Ectodermal cell (in vitro differentiated cells): Measurements from ENCODE around the gene C14orf132. TPM values are rescaled to one million over a fixed set of nuclear protein-coding genes. Genes with fewer than 3 reads are reported as not detected.
"Not testable (repeated sequence)": the region's sequence is repeated elsewhere in the genome, so short reads cannot be mapped to it uniquely, and the experiment has no call there.

Source experiments
- H3K27ac ChIP-seq: 2 replicates; pipeline ENCODE4 v1.7.0; 2013; ENCODE audit warnings: mild to moderate bottlenecking, low read depth, low read length; ENCODE audit not compliant: insufficient read depth, poor library complexity, severe bottlenecking
- H3K27me3 ChIP-seq: 2 replicates; pipeline ENCODE4 v1.7.0; 2013; ENCODE audit warnings: mild to moderate bottlenecking, low read length; ENCODE audit not compliant: insufficient read depth, control insufficient read depth, poor library complexity, severe bottlenecking
- H3K36me3 ChIP-seq: one replicate; pipeline ENCODE4 v1.7.0; 2013; ENCODE audit warnings: low read length; ENCODE audit not compliant: control insufficient read depth, insufficient read depth
- H3K4me1 ChIP-seq: one replicate; pipeline ENCODE4 v1.7.0; 2013; ENCODE audit warnings: low read length; ENCODE audit not compliant: control insufficient read depth, insufficient read depth
- H3K4me3 ChIP-seq: 2 replicates; pipeline ENCODE4 v1.7.0; 2013; ENCODE audit warnings: low read depth, low read length, control low read depth; ENCODE audit not compliant: insufficient read depth
- H3K9me3 ChIP-seq: 2 replicates; pipeline ENCODE4 v1.7.0; 2013; ENCODE audit warnings: mild to moderate bottlenecking, low read length, moderate library complexity; ENCODE audit not compliant: control insufficient read depth
- WGBS, 2 experiments: methylation state at CpG; one replicate each; pipeline ENCODE4 v1.1.7; 2013; ENCODE audit warnings: missing lambda C conversion rate in 2 of 2; 5-methylcytosine and 5-hydroxymethylcytosine counted together
- polyA plus RNA-seq, 4 experiments: library from polyadenylated mRNA; stranded (reverse); fragments of 50-300 nt; gene quantifications; one replicate each; pipeline ENCODE4 v1.2.3, GENCODE V29; 2013

C14orf132 gene
- 21.7 TPM for polyA plus RNA-seq (2013, experiment 1 of 4)
- 18.8 TPM for polyA plus RNA-seq (2013, experiment 2 of 4)
- polyA plus RNA-seq (2013, experiment 3 of 4): 17.0 TPM
- polyA plus RNA-seq (2013, experiment 4 of 4): 19.4 TPM

DNA sequence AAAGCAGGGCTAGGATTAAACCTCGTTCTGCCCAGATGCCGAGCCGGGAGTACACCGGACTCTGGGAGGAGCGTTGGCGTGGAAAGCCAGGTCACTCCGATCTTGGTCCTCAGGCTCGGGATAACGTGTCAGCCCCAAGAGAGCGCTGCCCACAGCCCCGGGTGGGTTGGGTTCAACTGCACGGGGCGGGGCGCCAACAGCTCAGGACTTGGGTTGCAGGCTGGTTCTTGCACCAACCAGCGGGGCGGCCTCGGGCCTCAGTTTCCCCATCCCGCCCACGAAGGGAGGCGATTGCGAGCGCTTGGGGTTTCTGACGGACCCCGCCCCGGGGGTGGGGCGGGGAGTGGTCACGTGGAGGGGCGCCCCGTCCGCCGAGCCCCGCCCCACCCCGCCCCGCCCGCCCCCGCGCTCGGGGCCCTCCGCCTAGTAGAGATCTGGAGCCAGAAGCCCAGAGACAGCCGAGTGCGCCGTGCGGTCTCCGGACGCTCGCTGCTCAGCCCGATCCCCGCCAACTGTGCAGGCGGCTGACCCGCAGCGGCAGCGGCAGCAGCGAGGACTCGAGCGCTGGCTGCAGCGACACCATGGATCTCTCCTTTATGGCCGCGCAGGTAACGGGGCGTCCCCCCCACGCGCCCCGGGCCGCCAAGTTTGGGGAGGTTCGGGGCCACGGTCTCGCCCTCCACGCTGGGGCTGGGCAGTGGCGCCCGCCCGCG lies at the start of gene C14orf132:
TSS of gene C14orf132 (plus strand) at position 443 of the 713 bp plus-strand sequence. CDS start at position 582, 139 bp downstream.
- no peaks in the 10 kb centered on the region for H3K9me3 ChIP-seq
- no peaks in the 10 kb centered on the region for H3K4me1 ChIP-seq
- 1% methylated on average over 72 of the region's 72 CpGs for WGBS, 2 experiments
- H3K27me3 ChIP-seq: peaks cover 33% of the 10 kb centered on the region
- H3K27ac ChIP-seq: peak within 1 kb of the TSS; percentile 20
- no peaks in the 10 kb centered on the region for H3K36me3 ChIP-seq
- peak within 1 kb of the TSS; percentile 58 for H3K4me3 ChIP-seq

DNA sequence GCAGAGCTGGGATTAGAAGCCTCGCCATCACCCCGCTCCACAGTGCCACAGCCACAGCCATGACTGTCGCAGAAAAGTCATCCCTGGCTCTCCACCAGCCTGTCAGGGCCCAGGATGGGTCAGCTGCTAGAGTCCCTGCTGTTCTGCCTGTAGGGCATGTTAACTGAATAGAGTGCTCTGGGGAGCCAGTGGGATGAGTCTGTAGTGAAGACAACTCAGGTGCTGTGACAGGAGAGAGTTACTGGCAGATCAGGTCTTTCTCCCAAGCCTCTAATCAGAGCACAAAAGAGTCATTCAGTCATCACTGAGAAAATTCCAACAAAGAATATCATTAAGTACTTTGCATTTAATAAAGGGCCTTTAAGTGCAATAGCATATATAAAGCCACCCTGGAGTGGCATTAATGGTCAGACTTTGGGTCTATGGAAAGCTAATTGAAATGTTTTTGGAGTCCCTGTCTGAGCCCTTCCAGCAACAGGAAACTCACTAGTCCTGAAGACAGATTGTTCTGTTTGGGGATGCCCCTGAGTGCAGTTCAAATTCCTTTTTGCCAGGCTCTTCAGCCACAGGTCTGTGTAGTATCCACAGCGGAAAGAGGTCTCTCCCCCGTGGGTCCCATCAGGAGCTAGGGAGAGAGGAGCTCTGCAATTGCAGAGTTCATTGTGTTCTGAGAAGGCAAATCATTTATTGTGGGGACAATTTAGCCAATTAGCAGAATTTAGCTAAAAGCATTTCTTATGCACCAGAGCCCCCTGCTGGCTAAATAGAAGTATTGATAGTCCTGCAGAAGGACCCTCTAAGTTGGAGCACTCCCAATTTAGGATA lies 45.2 kb upstream of the C14orf132 start:
- H3K27ac ChIP-seq: peak overlapping the region; percentile 65
- WGBS, 2 experiments: 36 to 43% methylated on average over 5 of the region's 5 CpGs
- H3K27me3 ChIP-seq: no peaks in the 10 kb centered on the region

DNA sequence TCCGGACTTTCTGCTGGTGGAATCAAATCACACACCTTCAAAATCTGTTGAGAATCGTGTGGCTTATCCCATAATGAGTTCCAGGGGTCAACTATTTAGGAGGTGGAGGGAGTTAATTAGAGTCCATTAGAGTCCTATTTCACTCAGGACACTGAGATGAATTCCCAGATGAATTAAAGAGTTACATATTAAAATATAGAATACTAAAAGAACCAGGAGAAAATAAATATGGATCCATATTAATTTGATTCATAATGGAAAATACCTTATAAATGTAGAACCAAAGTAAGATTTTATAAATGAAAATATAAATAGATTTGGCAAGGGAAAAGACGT lies 44.6 kb upstream of the C14orf132 start:
- Histone ChIP-seq H3K9me3 (no peaks in the 10 kb centered on the region), H3K36me3 (no peaks in the 10 kb centered on the region), H3K27me3 (no peaks in the 10 kb centered on the region), H3K4me3 (no peak overlapping the region), H3K4me1 (peaks cover 11% of the 10 kb centered on the region), H3K27ac (no peak overlapping the region)
- 45 to 47% methylated on average over 3 of the region's 3 CpGs for WGBS, 2 experiments

More for the DNA sequence above, 45.2 kb upstream of the C14orf132 start:
- no peaks in the 10 kb centered on the region for H3K9me3 ChIP-seq
- no peak overlapping the region for H3K4me3 ChIP-seq
- H3K4me1 ChIP-seq: peaks cover 11% of the 10 kb centered on the region
- H3K36me3 ChIP-seq: no peaks in the 10 kb centered on the region

DNA sequence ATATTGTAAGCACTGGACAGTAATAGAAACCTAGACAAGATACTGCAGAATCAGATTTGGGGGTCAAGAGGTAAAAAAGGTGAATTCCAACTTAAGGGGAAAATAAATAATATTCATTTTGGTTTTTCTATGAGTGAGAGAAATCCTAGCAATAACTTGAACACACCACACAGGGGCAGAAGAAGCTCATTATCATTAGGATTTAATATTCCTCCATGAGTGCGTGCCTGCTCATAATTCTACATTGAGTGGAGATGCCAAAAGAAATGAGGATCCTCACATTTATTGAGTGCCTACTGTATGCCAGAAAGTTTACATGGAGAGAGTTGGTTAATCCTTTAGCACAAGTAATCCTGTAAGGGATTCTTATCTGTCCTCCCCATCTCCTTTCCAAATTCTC lies 40.5 kb upstream of the C14orf132 start:
- H3K9me3 ChIP-seq: no peaks in the 10 kb centered on the region
- H3K27me3 ChIP-seq: no peaks in the 10 kb centered on the region
- no peak overlapping the region for H3K4me3 ChIP-seq
- 71 to 82% methylated on average over 1 of the region's 1 CpG for WGBS, 2 experiments
- no peaks in the 10 kb centered on the region for H3K36me3 ChIP-seq
- H3K27ac ChIP-seq: no peak overlapping the region
- peaks cover 19% of the 10 kb centered on the region for H3K4me1 ChIP-seq

DNA sequence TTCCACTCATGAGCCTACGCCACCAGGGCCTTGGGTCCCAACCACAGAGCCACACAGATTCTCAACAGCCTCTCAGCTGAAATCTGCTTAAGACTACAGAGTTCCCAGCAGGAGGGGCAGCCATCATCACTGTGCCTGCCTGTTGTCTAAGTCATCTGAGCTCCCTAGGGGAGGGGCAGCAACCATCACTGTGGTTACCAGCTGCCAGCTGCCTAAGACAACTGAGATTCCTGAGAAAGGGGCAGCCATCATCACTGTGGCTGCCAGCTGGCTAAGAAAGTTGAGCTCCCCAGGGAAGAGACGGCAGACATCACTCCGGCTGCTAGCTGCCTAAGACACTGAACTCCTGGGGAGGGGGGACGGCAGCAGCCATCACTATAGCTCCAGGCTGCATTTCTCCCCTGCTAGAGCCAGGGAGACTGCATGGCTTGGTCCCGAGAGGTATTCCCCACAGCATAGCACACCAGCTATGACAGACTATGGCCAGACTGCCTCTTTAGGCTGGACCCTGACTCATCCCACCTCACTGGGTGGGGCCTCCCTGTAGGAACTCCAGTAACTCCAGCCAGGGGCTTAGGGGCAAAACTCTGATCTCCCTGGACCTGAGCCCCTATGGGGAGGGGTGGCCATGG lies 37.2 kb upstream of the C14orf132 start:
- Histone ChIP-seq H3K36me3 (no peaks in the 10 kb centered on the region), H3K9me3 (no peaks in the 10 kb centered on the region), H3K4me1 (peaks cover 10% of the 10 kb centered on the region), H3K27me3 (no peaks in the 10 kb centered on the region), H3K4me3 (no peak overlapping the region), H3K27ac (no peak overlapping the region)
- WGBS, 2 experiments: 57 to 58% methylated on average over 5 of the region's 5 CpGs

DNA sequence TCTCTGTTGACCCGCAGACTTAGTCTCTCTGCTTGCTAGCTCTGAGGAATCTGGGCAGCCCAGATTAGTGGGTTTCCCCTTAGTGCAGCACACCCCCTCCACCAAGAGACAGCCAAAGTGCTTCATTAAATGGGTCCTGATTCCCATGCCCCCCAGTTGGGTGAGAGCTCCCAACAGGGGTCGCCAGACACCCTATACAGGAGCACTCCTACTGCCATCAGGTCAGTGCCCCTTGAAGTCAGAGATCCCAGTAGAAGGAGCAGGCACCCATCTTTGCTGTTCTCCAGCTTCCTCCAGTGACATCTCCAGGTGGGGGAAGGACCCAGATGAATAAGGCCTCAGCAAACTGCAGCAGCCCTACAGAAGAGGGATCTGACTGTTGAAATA lies 36.7 kb upstream of the C14orf132 start:
- Histone ChIP-seq H3K36me3 (no peaks in the 10 kb centered on the region), H3K4me3 (no peak overlapping the region), H3K27ac (no peak overlapping the region), H3K9me3 (no peaks in the 10 kb centered on the region), H3K27me3 (no peaks in the 10 kb centered on the region), H3K4me1 (peaks cover 10% of the 10 kb centered on the region)
- 87 to 89% methylated on average over 2 of the region's 2 CpGs for WGBS, 2 experiments

DNA sequence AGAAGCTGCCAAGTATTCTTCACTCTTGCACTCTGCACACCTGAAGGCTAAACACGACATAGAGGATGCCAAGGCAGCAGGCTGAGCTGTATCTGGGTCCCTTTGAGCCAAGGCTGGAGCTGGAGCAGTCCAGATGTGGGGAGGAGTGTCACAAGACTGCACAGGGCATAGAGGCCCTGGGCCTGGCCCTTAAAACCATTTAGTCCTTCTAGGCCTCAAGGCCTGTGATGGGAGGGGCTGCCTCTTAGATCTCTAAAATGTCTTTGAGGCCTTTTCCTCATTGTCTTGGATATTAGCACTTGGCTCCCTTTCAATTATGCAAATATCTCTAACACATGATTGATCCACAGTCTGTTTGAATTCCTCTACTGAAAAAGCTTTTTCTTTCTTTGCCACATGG lies 28.0 kb upstream of the C14orf132 start:
- H3K36me3 ChIP-seq: no peaks in the 10 kb centered on the region
- WGBS, 2 experiments: 92 to 93% methylated on average over 1 of the region's 1 CpG
- no peaks in the 10 kb centered on the region for H3K27me3 ChIP-seq
- peaks cover 10% of the 10 kb centered on the region for H3K9me3 ChIP-seq
- H3K4me3 ChIP-seq: no peak overlapping the region
- no peak overlapping the region for H3K27ac ChIP-seq
- no peaks in the 10 kb centered on the region for H3K4me1 ChIP-seq

DNA sequence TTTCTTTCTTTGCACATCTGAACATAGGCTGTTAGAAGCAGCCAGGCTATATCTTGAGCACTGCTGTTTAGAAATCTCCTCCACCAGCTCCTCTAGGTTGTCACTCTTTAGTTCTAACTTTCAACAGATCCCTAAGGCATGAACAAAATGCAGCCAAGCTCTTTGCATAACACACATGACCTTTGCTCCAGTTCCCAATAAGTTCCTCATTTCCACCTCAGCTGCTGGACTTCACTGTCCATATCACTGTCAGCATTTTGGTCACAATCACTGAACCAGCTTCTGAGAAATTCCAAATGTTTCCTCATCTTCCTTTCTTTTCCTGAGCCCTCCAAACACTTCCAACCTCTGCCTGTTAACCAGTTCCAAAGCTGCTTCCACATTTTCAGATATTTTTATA lies 27.6 kb upstream of the C14orf132 start:
- H3K4me3 ChIP-seq: no peak overlapping the region

DNA sequence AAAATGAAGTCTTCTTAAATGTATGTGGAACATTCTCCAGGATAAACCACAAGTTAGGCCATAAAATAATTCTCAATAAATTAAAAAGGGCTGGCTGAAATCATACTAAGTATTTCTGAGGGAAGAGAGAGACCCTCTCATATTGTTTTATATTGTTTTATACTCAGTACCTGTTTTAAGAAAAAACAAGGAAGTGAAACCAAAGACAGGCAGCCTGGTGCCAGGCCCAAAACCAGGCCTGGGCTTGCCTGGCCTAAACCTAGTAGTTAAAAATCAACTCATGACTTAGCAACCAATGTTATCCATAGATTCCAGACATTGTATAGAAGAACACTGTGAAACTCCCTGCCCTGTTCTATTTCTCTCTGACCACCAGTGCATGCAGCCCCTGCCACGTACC lies 26.4 kb upstream of the C14orf132 start:
- peaks cover 10% of the 10 kb centered on the region for H3K9me3 ChIP-seq
- H3K4me1 ChIP-seq, H3K36me3 ChIP-seq, H3K4me3 ChIP-seq, H3K27me3 ChIP-seq, H3K27ac ChIP-seq: not testable (repeated sequence)
- WGBS, 2 experiments: 89 to 91% methylated on average over 1 of the region's 1 CpG

More for the DNA sequence above, 27.6 kb upstream of the C14orf132 start:
- Histone ChIP-seq H3K27ac (no peak overlapping the region), H3K36me3 (no peaks in the 10 kb centered on the region), H3K27me3 (no peaks in the 10 kb centered on the region), H3K9me3 (peaks cover 10% of the 10 kb centered on the region), H3K4me1 (peaks cover 4% of the 10 kb centered on the region)

DNA sequence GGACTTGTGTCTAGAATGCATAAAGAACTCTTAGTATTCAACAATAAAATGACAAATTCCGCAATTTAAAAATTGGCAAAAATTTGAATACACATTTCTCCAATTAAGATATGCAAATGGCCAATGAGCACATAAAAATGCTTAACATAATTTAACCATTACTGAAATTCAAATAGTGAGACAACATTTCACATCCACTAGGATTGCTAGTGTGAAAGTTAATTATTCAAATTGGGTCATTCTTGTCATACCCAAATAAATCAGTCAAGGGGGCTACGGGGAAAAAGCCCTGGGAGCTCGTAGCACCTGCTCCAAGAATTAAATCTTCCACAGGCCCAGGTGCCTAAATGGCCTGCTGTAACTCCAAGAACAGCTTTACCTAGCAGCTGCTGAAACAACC lies 25.0 kb upstream of the C14orf132 start:
- Histone ChIP-seq H3K36me3 (no peaks in the 10 kb centered on the region), H3K27me3 (no peaks in the 10 kb centered on the region), H3K27ac (no peak overlapping the region), H3K9me3 (peaks cover 10% of the 10 kb centered on the region), H3K4me1 (peaks cover 4% of the 10 kb centered on the region), H3K4me3 (no peak overlapping the region)
- WGBS, 2 experiments: 91 to 92% methylated on average over 3 of the region's 3 CpGs
